Vagina (tissue), 2 donors: ENCODE results near the gene DKK1.

Experiments used
- CTCF ChIP-seq, 3 experiments: fragments of 450-650 bp in 2 of 3; fragments of 200-600 bp in 1 of 3; sonication (generic) in 1 of 3; IDR thresholded peaks; one replicate each; pipeline ENCODE4 v1.5.1; 2017 to 2019; ENCODE audit warnings: antibody characterized with exemption in 3 of 3, mild to moderate bottlenecking in 2 of 3, moderate library complexity in 2 of 3
- POLR2A ChIP-seq, 2 donors: fragments of 450-650 bp; IDR thresholded peaks; one replicate each; pipeline ENCODE4 v1.6.1; 2017; ENCODE audit warnings: antibody characterized with exemption in 2 of 2, mild to moderate bottlenecking in 2 of 2, moderate library complexity in 2 of 2

DNA sequence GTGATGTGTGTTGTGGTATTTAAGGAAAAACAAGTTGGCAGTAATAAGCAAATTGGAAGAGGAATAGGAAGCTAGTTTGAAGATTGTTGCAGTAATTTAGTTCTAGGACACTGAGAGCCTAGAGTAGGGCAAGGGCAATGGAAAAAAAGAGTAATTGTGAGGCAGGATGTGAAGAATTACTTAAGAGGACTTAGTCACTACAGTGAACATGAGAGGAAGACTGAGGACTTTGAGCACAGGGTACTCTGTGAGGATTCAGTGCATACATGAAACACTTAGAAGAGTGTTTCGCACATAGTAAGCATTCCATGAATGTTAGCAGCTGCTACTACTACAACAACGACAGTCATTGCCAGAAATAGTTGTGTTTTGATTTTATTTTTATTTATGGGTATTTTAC is 30.9 kb upstream of the DKK1 start:
- TF ChIP-seq POLR2A (IDR thresholded peaks at IDR 0.05): no peak
- no peak for TF ChIP-seq CTCF (IDR thresholded peaks at IDR 0.05)
